K562 (cell line): Measurements from ENCODE around the gene LZTS3. TPM values are rescaled to one million over a fixed set of nuclear protein-coding genes. Genes with fewer than 3 reads are reported as not detected.
A peak's percentile ranks its signal among the peaks of the same experiment; 100 is the strongest.

ENCODE experiments used
- ATAC-seq: fragments of 200-7000 bp; cut with Tn5 transposase; 3 replicates; pipeline ENCODE4 v1.9.1; 2020; ENCODE audit warnings: moderate library complexity
- BruUV-seq: library from RNA; stranded (reverse); fragments of 400-500 nt; replicated peaks from 2 replicates; lab custom pipeline; 2021; lab: Mats Ljungman, UMichigan
- CTCF ChIA-PET: fragments of 300-600 bp; formaldehyde crosslinking; extraction: SDS; loops from one replicate; lab custom pipeline; 2021; ENCODE audit warnings: low intra/inter-chr PET ratio; lab: Yijun Ruan, JAX
- POLR2A ChIA-PET: fragments of 300-600, 350-650 bp; sonication (Branson Sonifier 250); formaldehyde crosslinking; extraction: SDS; loops from one replicate; lab custom pipeline; 2021; ENCODE audit warnings: antibody characterized with exemption, inconsistent platforms; lab: Yijun Ruan, JAX
- DNase-seq, 4 experiments: peaks; one replicate each; pipeline versions ENCODE4 v3.0.0 to v3.0.0-alpha.2; 2011 to 2018; ENCODE audit warnings: low spot score in 3 of 4, mixed read lengths in 3 of 4; ENCODE audit errors: extremely low read depth in 1 of 4
- FAIRE-seq: peaks from 2 replicates; lab custom pipeline; 2011; peaks lifted over from hg19 to GRCh38; lab: Jason Lieb, UNC
- H2AFZ ChIP-seq: 2 replicates; pipeline ENCODE4 v1.6.0; 2011; ENCODE audit warnings: low read depth, low read length, control low read depth, inconsistent platforms
- H3K27ac ChIP-seq: fragments of 200-600 bp; 3 replicates; pipeline ENCODE4 v1.8.0; 2011; ENCODE audit warnings: low read depth, mild to moderate bottlenecking, control low read depth, inconsistent platforms, low read length, moderate library complexity, mixed read lengths; ENCODE audit errors: extremely low read depth
- H3K27me3 ChIP-seq, 2 experiments: fragments of 300-600 bp in 1 of 2; 2 replicates in 1 of 2; 3 replicates in 1 of 2; pipeline versions ENCODE4 v1.6.0 to v1.8.0; 2011; ENCODE audit warnings: inconsistent platforms in 2 of 2, low read length in 2 of 2, mild to moderate bottlenecking in 1 of 2, mixed read lengths in 1 of 2, moderate library complexity in 1 of 2; ENCODE audit not compliant: control insufficient read depth in 2 of 2, insufficient read depth in 2 of 2
- H3K36me3 ChIP-seq: fragments of 300-600 bp; 3 replicates; pipeline ENCODE4 v1.8.0; 2011; ENCODE audit warnings: mild to moderate bottlenecking, low read length, inconsistent platforms; ENCODE audit not compliant: control insufficient read depth, insufficient read depth
- H3K4me1 ChIP-seq, 2 experiments: fragments of 200-600 bp in 1 of 2; replicated peaks in 1 of 2; 2 replicates in 1 of 2; 3 replicates in 1 of 2; pipeline versions ENCODE4 v1.5.1 to v1.8.0; 2011; ENCODE audit warnings: inconsistent platforms in 2 of 2, low read length in 2 of 2, mild to moderate bottlenecking in 1 of 2, mixed read lengths in 1 of 2, moderate library complexity in 1 of 2; ENCODE audit not compliant: control insufficient read depth in 2 of 2, insufficient read depth in 2 of 2
- H3K4me2 ChIP-seq: 2 replicates; pipeline ENCODE4 v1.6.1; 2011; ENCODE audit warnings: low read length, control low read depth, inconsistent platforms, mixed read lengths; ENCODE audit not compliant: insufficient read depth
- H3K4me3 ChIP-seq: fragments of 200-600 bp; sonication (generic), shearing (Covaris generic); 2 replicates; pipeline ENCODE4 v1.5.1; 2016; ENCODE audit warnings: control low read depth, inconsistent platforms
- H3K79me2 ChIP-seq: fragments of 200-600 bp; 3 replicates; pipeline ENCODE4 v1.8.0; 2011; ENCODE audit warnings: low read length, inconsistent platforms; ENCODE audit not compliant: control insufficient read depth, insufficient read depth
- H3K9ac ChIP-seq, 2 experiments: 2 replicates each; pipeline versions ENCODE4 v1.6.0 to v1.6.1; 2011; ENCODE audit warnings: low read depth in 2 of 2, low read length in 2 of 2, control low read depth in 1 of 2, inconsistent platforms in 1 of 2, mild to moderate bottlenecking in 1 of 2, mixed read lengths in 1 of 2; ENCODE audit not compliant: insufficient read depth in 1 of 2
- H3K9me1 ChIP-seq: one replicate; pipeline ENCODE4 v1.6.0; 2011; ENCODE audit warnings: inconsistent platforms, mild to moderate bottlenecking, low read length, moderate library complexity; ENCODE audit not compliant: control insufficient read depth, insufficient read depth
- H3K9me3 ChIP-seq: replicated peaks from 2 replicates; pipeline ENCODE4 v1.5.1; 2011; ENCODE audit warnings: low read depth, low read length, inconsistent platforms; ENCODE audit not compliant: control insufficient read depth, insufficient read depth
- H4K20me1 ChIP-seq: replicated peaks from 2 replicates; pipeline ENCODE4 v1.6.1; 2011; ENCODE audit warnings: low read length, inconsistent platforms, mixed read lengths; ENCODE audit not compliant: control insufficient read depth, insufficient read depth
- BCLAF1 ChIP-seq, 2 experiments: fragments of 450-650 bp in 1 of 2; IDR thresholded peaks; 2 replicates each; pipeline ENCODE4 v1.6.1; 2011 to 2017; ENCODE audit warnings: low read depth in 2 of 2, antibody characterized with exemption in 1 of 2, borderline replicate concordance in 1 of 2, low read length in 1 of 2, mild to moderate bottlenecking in 1 of 2, mixed read lengths in 1 of 2; ENCODE audit not compliant: control insufficient read depth in 1 of 2
- CEBPB ChIP-seq: fragments of 450-650 bp; IDR thresholded peaks from 2 replicates; pipeline ENCODE4 v1.6.1; 2016; ENCODE audit warnings: missing genetic modification characterization, missing compliant biosample characterization
- EP300 ChIP-seq: IDR thresholded peaks from 2 replicates; pipeline ENCODE4 v1.6.1; 2012; ENCODE audit warnings: low read length, improper control_type of control experiment
- MYBL2 ChIP-seq, 2 experiments: fragments of 450-650 bp in 1 of 2; sonication (generic) in 1 of 2; formaldehyde crosslinking in 1 of 2; IDR thresholded peaks; 2 replicates each; pipeline versions ENCODE4 v1.6.1 to v1.8.1; 2017 to 2022; ENCODE audit warnings: borderline replicate concordance in 1 of 2, inconsistent platforms in 1 of 2, low read depth in 1 of 2, mild to moderate bottlenecking in 1 of 2, missing genetic modification reagents in 1 of 2, moderate library complexity in 1 of 2
- NCOA6 ChIP-seq: fragments of 450-650 bp; IDR thresholded peaks from 2 replicates; pipeline ENCODE4 v1.6.1; 2017; ENCODE audit warnings: mild to moderate bottlenecking
- NUFIP1 ChIP-seq: fragments of 450-650 bp; IDR thresholded peaks from 2 replicates; pipeline ENCODE4 v1.6.1; 2018; ENCODE audit not compliant: partially characterized antibody
- SRSF3 ChIP-seq: fragments of 200-400 bp; formaldehyde crosslinking; IDR thresholded peaks from 2 replicates; pipeline ENCODE4 v1.6.1; 2016; ENCODE audit warnings: mild to moderate bottlenecking, low read length, moderate library complexity; ENCODE audit not compliant: insufficient read depth
- ZNF121 ChIP-seq: sonication (generic); formaldehyde crosslinking; conservative IDR thresholded peaks from 2 replicates; pipeline ENCODE4 v1.8.0; 2022; ENCODE audit warnings: missing genetic modification reagents
- WGBS: fragments of 100-300 bp; shearing (Covaris generic); methylation state at CpG from one replicate; pipeline ENCODE4 v1.1.6; 2016; ENCODE audit warnings: low coverage, mixed read lengths; ENCODE audit not compliant: insufficient coverage; ENCODE audit errors: missing lambda C conversion rate; 5-methylcytosine and 5-hydroxymethylcytosine counted together
- in situ Hi-C: fragments of 300-500 bp; cut with MboI; formaldehyde crosslinking; loops from 4 replicates; pipeline ENCODE4 v1.15.0; 2018; ENCODE audit warnings: inconsistent platforms, mixed read lengths
- intact Hi-C: fragments of 100-400 bp; cut with micrococcal nuclease; formaldehyde crosslinking; loops from 2 replicates; pipeline ENCODE4 v1.14.2; 2022
- polyA plus RNA-seq, 8 experiments: library from polyadenylated mRNA; depleted of rRNA in 4 of 8; stranded (reverse) in 5 of 8; unstranded in 3 of 8; fragments of >200 nt; fragmentation: Nextera tagmentation in 2 of 8; fragmentation: Illumina TruSeq in 1 of 8; extraction: Ambion mirVana in 2 of 8; extraction: Trizol in 1 of 8; gene quantifications; 2 replicates each; pipeline versions ENCODE4 v1.2.1 to v1.2.3, GENCODE V29; 2011 to 2014; ENCODE audit warnings: inconsistent platforms in 1 of 8, missing spikeins in 1 of 8
- total RNA-seq, 7 experiments: library from RNA; depleted of rRNA in 6 of 7; stranded (reverse); fragments of >200 nt in 6 of 7; fragmentation: Illumina TruSeq in 2 of 7; extraction: Trizol in 2 of 7; gene quantifications; 2 replicates each; pipeline versions ENCODE4 v1.2.1 to v1.2.3, GENCODE V29; 2011 to 2021; ENCODE audit warnings: low replicate concordance in 1 of 7

LZTS3 gene
- total and polyA plus RNA-seq, 9 of the 15 experiments (the other 6 are each of a cell fraction or from before 2014, with no cell fraction given) = 0.07 to 2.9 (median 2.0) TPM

- TF ChIP-seq MYBL2 (IDR thresholded peaks at IDR 0.05; ENCODE audit: low read depth) (no peak), MYBL2 (CRISPR knock-in tag; IDR thresholded peaks at IDR 0.05; ENCODE audit: borderline replicate concordance) (no peak), NCOA6 (no peak), EP300 (no peak), CEBPB (tag) (no peak), SRSF3 (no peak), BCLAF1 (IDR thresholded peaks at IDR 0.05; ENCODE audit: borderline replicate concordance in 1 of 2, control insufficient read depth in 1 of 2, low read depth in 2 of 2, low read length in 1 of 2) (no peak)
- TF ChIP-seq, all 486 proteins: peak for 0
Observed at GRCh38 chr20:3133155-3133554, 40.2 kb downstream of the LZTS3 start (continued).

- 68% methylated on average over 2 of the region's 2 CpGs for WGBS
- Histone ChIP-seq H3K9ac (no peak overlapping the region), H3K79me2 (no peaks in the 10 kb centered on the region), H3K9me1 (no peaks in the 10 kb centered on the region), H4K20me1 (no peaks in the 10 kb centered on the region), H3K36me3 (no peaks in the 10 kb centered on the region), H3K4me2 (no peak overlapping the region), H3K27ac (no peak overlapping the region), H3K9me3 (no peaks in the 10 kb centered on the region), H3K4me3 (no peak overlapping the region), H2AFZ (no peak overlapping the region), H3K27me3 (no peaks in the 10 kb centered on the region), H3K4me1 (peaks cover 0 to 8% of the 10 kb centered on the region in 2 experiments; a peak in 2 of 5 replicates)
- TF ChIP-seq NUFIP1 (no peak), ZNF121 (CRISPR knock-in tag) (peak; percentile 83)
- BruUV-seq = no TSS peak
- DNase-seq (no peak), FAIRE-seq (no peak), ATAC-seq (no peak)
- intact Hi-C loops (no loop called here), in situ Hi-C loops (no loop called here)
- CTCF ChIA-PET = no interaction called here
- POLR2A ChIA-PET = interaction anchor here (1.7 kb wide), 1 partner anchor 18 kb away, joined by 4 read pairs; no protein-coding TSS in a partner anchor
Observed at GRCh38 chr20:3130051-3130600, 43.2 kb downstream of the LZTS3 start.
